Liver (tissue), 3 donors: ENCODE data around the gene TSSK2.

Source experiments
- CTCF ChIP-seq: fragments of 150-350 bp; IDR thresholded peaks from 2 replicates; pipeline ENCODE4 v1.5.1; 2017; ENCODE audit warnings: improper control_type of control experiment, low read depth, low read length; ENCODE audit not compliant: missing input control
- EGR1 ChIP-seq, 2 donors: IDR thresholded peaks; 2 replicates each; pipeline ENCODE4 v1.6.1; 2016 to 2018; ENCODE audit warnings: antibody characterized with exemption in 2 of 2, low read depth in 2 of 2
- HNF4A ChIP-seq, 2 donors: conservative IDR thresholded peaks; 2 replicates each; pipeline ENCODE4 v1.6.1; 2016; ENCODE audit warnings: antibody characterized with exemption in 2 of 2, mild to moderate bottlenecking in 2 of 2
- JUND ChIP-seq, 2 donors: IDR thresholded peaks; 2 replicates each; pipeline ENCODE4 v1.6.1; 2016; ENCODE audit warnings: antibody characterized with exemption in 2 of 2
- RAD21 ChIP-seq, 2 donors: IDR thresholded peaks; 2 replicates each; pipeline ENCODE4 v1.6.1; 2016; ENCODE audit warnings: antibody characterized with exemption in 2 of 2, mild to moderate bottlenecking in 2 of 2
- TAF1 ChIP-seq: conservative IDR thresholded peaks from 2 replicates; pipeline ENCODE4 v1.6.1; 2016; ENCODE audit warnings: antibody characterized with exemption, mild to moderate bottlenecking
- TF ChIP-seq, protein P1 (sequence below): IDR thresholded peaks from 2 replicates; pipeline ENCODE4 v1.6.1; 2016; ENCODE audit warnings: antibody characterized with exemption
- TF ChIP-seq, protein P2 (sequence below): IDR thresholded peaks from 2 replicates; pipeline ENCODE4 v1.6.1; 2016; ENCODE audit warnings: antibody characterized with exemption
- donor health status: healthy.
- donor health status: healthy.

DNA sequence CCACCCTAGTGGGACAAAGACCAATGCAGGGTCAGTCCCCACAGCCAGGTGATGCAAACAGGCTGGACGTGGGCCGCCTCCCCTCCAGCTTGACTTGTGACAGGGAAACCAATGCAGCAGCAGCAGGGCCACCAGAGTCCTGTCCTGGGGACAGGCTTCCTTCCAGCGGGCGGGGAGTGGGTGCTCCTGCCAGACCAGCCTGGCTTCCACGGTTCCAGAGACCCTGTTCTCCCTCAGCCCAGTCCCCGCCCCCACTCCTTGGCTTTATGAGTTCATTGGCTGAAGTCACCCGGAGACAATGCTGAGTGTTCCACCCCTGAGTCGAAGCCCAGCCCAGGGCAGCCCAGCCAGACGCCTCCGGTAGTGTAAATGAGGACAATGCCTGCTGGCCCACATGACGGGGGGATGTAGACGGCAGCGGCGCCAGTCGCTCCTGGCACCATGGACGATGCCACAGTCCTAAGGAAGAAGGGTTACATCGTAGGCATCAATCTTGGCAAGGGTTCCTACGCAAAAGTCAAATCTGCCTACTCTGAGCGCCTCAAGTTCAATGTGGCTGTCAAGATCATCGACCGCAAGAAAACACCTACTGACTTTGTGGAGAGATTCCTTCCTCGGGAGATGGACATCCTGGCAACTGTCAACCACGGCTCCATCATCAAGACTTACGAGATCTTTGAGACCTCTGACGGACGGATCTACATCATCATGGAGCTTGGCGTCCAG is at the start of gene TSSK2:
- TF ChIP-seq CTCF (no peak), EGR1 (IDR thresholded peaks at IDR 0.05; ENCODE audit: low read depth in 2 of 2) (no peak), TAF1 (no peak), RAD21 (IDR thresholded peaks at IDR 0.05) (no peak), HNF4A (conservative IDR thresholded peaks at IDR 0.05) (no peak), JUND (IDR thresholded peaks at IDR 0.05) (no peak)
- TF ChIP-seq, protein P1, sequence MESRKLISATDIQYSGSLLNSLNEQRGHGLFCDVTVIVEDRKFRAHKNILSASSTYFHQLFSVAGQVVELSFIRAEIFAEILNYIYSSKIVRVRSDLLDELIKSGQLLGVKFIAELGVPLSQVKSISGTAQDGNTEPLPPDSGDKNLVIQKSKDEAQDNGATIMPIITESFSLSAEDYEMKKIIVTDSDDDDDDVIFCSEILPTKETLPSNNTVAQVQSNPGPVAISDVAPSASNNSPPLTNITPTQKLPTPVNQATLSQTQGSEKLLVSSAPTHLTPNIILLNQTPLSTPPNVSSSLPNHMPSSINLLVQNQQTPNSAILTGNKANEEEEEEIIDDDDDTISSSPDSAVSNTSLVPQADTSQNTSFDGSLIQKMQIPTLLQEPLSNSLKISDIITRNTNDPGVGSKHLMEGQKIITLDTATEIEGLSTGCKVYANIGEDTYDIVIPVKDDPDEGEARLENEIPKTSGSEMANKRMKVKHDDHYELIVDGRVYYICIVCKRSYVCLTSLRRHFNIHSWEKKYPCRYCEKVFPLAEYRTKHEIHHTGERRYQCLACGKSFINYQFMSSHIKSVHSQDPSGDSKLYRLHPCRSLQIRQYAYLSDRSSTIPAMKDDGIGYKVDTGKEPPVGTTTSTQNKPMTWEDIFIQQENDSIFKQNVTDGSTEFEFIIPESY: no peak
- TF ChIP-seq, protein P2, sequence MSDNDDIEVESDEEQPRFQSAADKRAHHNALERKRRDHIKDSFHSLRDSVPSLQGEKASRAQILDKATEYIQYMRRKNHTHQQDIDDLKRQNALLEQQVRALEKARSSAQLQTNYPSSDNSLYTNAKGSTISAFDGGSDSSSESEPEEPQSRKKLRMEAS: no peak
